K562 (cell line): Measurements from ENCODE around the gene TSPOAP1. TPM values are rescaled to one million over a fixed set of nuclear protein-coding genes. Genes with fewer than 3 reads are reported as not detected.
A peak's percentile ranks its signal among the peaks of the same experiment; 100 is the strongest.

Source experiments
- CBFA2T2 ChIP-seq: fragments of 450-650 bp; conservative IDR thresholded peaks from 2 replicates; pipeline ENCODE4 v1.6.1; 2017; ENCODE audit warnings: mild to moderate bottlenecking
- FOXK2 ChIP-seq, 2 experiments: fragments of 450-650 bp; IDR thresholded peaks in 1 of 2; conservative IDR thresholded peaks in 1 of 2; 2 replicates each; pipeline ENCODE4 v1.6.1; 2016; ENCODE audit warnings: low read depth in 2 of 2, mild to moderate bottlenecking in 1 of 2
- HOXB6 ChIP-seq: fragments of 250-450 bp; sonication (Bioruptor Pico); IDR thresholded peaks from 2 replicates; pipeline ENCODE4 v1.5.1; 2022; ENCODE audit warnings: mild to moderate bottlenecking, borderline replicate concordance
- ILK ChIP-seq: fragments of 450-650 bp; IDR thresholded peaks from 2 replicates; pipeline ENCODE4 v1.6.1; 2016; ENCODE audit warnings: missing genetic modification characterization, low read depth, mild to moderate bottlenecking, missing compliant biosample characterization, moderate library complexity, borderline replicate concordance
- IRF2 ChIP-seq: sonication (generic); formaldehyde crosslinking; IDR thresholded peaks from 2 replicates; pipeline ENCODE4 v1.8.1; 2022; ENCODE audit warnings: mild to moderate bottlenecking, missing genetic modification reagents
- LARP7 ChIP-seq: fragments of 450-650 bp; IDR thresholded peaks from 2 replicates; pipeline ENCODE4 v1.6.1; 2016
- PHF8 ChIP-seq: fragments of 200-600 bp; sonication (generic); IDR thresholded peaks from 2 replicates; pipeline ENCODE4 v1.6.1; 2012; ENCODE audit warnings: mixed run types, mild to moderate bottlenecking, inconsistent platforms, low read length, moderate library complexity, borderline replicate concordance
- RAD21 ChIP-seq, 2 experiments: fragments of 250-450 bp in 1 of 2; fragments of 450-650 bp in 1 of 2; sonication (Bioruptor Pico) in 1 of 2; formaldehyde crosslinking in 1 of 2; IDR thresholded peaks in 1 of 2; conservative IDR thresholded peaks in 1 of 2; 2 replicates each; pipeline versions ENCODE4 v1.4.0 to v1.8.0; 2020 to 2022; ENCODE audit warnings: mild to moderate bottlenecking in 2 of 2, moderate library complexity in 1 of 2
- RBM22 ChIP-seq: fragments of 200-400 bp; formaldehyde crosslinking; IDR thresholded peaks from 2 replicates; pipeline ENCODE4 v1.6.1; 2018; ENCODE audit warnings: low read length, low read depth; ENCODE audit not compliant: poor library complexity, severe bottlenecking
- RUNX1 ChIP-seq: sonication (generic); IDR thresholded peaks from 2 replicates; pipeline ENCODE4 v1.6.1; 2016; ENCODE audit warnings: antibody characterized with exemption, low read depth
- SMAD3 ChIP-seq: fragments of 450-650 bp; formaldehyde crosslinking; conservative IDR thresholded peaks from 2 replicates; pipeline ENCODE4 v1.4.0; 2020; ENCODE audit warnings: mild to moderate bottlenecking
- SMC3 ChIP-seq: conservative IDR thresholded peaks from 2 replicates; pipeline ENCODE4 v1.6.1; 2011; ENCODE audit warnings: low read depth, low read length, improper control_type of control experiment; ENCODE audit not compliant: insufficient read depth
- STAT5A ChIP-seq: IDR thresholded peaks from 2 replicates; pipeline ENCODE4 v1.6.1; 2012; ENCODE audit warnings: low read length, inconsistent platforms, borderline replicate concordance
- WHSC1 ChIP-seq: IDR thresholded peaks from one replicate; pipeline ENCODE4 v1.6.1; 2012; ENCODE audit warnings: low read length, control low read depth, inconsistent platforms
- ZNF354B ChIP-seq: fragments of 250-450 bp; sonication (Bioruptor Pico); IDR thresholded peaks from 2 replicates; pipeline ENCODE4 v1.4.0; 2020
- ZNF551 ChIP-seq: fragments of 250-450 bp; sonication (Bioruptor Pico); IDR thresholded peaks from 2 replicates; pipeline ENCODE4 v1.5.0; 2021; ENCODE audit warnings: mild to moderate bottlenecking, moderate library complexity
- polyA plus RNA-seq, 8 experiments: library from polyadenylated mRNA; depleted of rRNA in 4 of 8; stranded (reverse) in 5 of 8; unstranded in 3 of 8; fragments of >200 nt; fragmentation: Nextera tagmentation in 2 of 8; fragmentation: Illumina TruSeq in 1 of 8; extraction: Ambion mirVana in 2 of 8; extraction: Trizol in 1 of 8; gene quantifications; 2 replicates each; pipeline versions ENCODE4 v1.2.1 to v1.2.3, GENCODE V29; 2011 to 2014; ENCODE audit warnings: inconsistent platforms in 1 of 8, missing spikeins in 1 of 8
- total RNA-seq, 7 experiments: library from RNA; depleted of rRNA in 6 of 7; stranded (reverse); fragments of >200 nt in 6 of 7; fragmentation: Illumina TruSeq in 2 of 7; extraction: Trizol in 2 of 7; gene quantifications; 2 replicates each; pipeline versions ENCODE4 v1.2.1 to v1.2.3, GENCODE V29; 2011 to 2021; ENCODE audit warnings: low replicate concordance in 1 of 7
- TF ChIP-seq, protein P1 (sequence below): fragments of 450-650 bp; IDR thresholded peaks from 2 replicates; pipeline ENCODE4 v1.6.1; 2016; ENCODE audit warnings: low read depth
- TF ChIP-seq, protein P2 (sequence below): fragments of 450-650 bp; IDR thresholded peaks from 2 replicates; pipeline ENCODE4 v1.6.1; 2017; ENCODE audit warnings: antibody characterized with exemption

Gene TSPOAP1
- total and polyA plus RNA-seq, 9 of the 15 experiments (the other 6 are each of a cell fraction or from before 2014, with no cell fraction given) = 0.87 to 3.9 (median 1.8) TPM; not detected in 2

DNA sequence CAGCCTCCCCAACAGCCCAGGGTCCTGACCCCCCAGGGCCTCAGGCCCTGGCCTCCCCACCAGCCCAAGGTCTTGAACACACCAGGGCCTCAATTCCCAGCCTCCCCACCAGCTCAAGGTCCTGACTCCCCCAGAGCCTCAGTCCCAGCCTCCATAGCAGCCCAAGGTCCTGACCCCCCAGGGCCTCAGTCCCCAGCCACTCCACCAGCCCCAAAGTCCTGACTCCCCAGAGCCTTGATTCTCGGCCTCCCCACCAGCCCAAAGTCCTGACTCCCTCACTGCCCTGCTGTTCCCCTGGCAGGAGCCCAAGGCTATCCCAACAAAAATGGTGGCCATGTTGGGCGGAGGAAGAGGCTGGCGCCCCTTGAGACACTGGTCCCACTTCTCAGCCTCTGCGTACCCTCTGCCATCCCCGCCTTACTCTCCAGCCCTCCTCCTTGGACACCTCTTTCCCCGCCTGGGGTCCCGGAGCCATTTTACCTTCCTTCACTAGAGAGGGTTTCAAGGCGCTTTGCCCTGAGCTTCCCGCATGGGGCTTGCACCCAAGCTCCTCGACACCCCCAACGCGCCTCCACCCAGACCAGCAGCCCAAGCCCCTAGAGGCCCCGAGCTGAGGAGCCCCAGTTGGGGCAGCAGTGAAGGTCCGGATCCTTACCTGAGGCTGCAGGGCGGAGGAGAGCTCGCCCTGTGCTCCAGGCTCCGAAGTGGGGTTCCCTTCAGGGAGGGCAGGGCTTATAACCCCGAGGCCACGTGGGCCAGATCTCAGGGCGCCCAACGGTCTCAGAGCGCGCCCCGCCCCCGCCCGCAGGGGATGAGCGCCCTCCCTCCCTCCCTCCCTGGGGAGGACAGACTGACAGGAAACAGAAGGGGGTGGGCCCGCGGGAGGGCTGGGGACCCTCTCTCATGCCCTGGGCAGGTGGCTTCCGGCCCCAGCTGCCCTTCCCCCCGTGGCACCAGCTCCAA, 3.5 kb upstream of the TSPOAP1 start (continued):
- TF ChIP-seq, protein P1, sequence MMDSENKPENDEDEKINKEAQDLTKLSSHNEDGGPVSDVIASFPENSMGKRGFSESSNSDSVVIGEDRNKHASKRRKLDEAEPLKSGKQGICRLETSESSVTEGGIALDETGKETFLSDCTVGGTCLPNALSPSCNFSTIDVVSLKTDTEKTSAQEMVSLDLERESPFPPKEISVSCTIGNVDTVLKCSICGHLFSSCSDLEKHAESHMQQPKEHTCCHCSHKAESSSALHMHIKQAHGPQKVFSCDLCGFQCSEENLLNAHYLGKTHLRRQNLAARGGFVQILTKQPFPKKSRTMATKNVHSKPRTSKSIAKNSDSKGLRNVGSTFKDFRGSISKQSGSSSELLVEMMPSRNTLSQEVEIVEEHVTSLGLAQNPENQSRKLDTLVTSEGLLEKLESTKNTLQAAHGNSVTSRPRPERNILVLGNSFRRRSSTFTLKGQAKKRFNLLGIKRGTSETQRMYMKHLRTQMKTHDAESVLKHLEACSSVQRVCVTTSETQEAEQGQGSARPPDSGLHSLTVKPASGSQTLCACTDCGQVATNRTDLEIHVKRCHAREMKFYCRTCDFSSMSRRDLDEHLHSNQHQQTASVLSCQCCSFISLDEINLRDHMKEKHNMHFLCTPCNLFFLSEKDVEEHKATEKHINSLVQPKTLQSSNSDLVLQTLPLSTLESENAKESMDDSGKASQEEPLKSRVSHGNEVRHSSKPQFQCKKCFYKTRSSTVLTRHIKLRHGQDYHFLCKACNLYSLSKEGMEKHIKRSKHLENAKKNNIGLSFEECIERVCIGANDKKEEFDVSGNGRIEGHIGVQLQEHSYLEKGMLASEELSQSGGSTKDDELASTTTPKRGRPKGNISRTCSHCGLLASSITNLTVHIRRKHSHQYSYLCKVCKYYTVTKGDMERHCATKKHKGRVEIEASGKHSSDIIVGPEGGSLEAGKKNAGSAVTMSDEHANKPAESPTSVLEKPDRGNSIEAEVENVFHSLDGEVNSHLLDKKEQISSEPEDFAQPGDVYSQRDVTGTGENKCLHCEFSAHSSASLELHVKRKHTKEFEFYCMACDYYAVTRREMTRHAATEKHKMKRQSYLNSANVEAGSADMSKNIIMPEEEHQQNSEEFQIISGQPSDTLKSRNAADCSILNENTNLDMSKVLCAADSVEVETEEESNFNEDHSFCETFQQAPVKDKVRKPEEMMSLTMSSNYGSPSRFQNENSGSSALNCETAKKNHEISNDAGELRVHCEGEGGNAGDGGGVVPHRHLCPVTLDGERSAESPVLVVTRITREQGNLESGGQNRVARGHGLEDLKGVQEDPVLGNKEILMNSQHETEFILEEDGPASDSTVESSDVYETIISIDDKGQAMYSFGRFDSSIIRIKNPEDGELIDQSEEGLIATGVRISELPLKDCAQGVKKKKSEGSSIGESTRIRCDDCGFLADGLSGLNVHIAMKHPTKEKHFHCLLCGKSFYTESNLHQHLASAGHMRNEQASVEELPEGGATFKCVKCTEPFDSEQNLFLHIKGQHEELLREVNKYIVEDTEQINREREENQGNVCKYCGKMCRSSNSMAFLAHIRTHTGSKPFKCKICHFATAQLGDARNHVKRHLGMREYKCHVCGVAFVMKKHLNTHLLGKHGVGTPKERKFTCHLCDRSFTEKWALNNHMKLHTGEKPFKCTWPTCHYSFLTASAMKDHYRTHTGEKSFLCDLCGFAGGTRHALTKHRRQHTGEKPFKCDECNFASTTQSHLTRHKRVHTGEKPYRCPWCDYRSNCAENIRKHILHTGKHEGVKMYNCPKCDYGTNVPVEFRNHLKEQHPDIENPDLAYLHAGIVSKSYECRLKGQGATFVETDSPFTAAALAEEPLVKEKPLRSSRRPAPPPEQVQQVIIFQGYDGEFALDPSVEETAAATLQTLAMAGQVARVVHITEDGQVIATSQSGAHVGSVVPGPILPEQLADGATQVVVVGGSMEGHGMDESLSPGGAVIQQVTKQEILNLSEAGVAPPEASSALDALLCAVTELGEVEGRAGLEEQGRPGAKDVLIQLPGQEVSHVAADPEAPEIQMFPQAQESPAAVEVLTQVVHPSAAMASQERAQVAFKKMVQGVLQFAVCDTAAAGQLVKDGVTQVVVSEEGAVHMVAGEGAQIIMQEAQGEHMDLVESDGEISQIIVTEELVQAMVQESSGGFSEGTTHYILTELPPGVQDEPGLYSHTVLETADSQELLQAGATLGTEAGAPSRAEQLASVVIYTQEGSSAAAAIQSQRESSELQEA = no peak
- TF ChIP-seq, protein P2, sequence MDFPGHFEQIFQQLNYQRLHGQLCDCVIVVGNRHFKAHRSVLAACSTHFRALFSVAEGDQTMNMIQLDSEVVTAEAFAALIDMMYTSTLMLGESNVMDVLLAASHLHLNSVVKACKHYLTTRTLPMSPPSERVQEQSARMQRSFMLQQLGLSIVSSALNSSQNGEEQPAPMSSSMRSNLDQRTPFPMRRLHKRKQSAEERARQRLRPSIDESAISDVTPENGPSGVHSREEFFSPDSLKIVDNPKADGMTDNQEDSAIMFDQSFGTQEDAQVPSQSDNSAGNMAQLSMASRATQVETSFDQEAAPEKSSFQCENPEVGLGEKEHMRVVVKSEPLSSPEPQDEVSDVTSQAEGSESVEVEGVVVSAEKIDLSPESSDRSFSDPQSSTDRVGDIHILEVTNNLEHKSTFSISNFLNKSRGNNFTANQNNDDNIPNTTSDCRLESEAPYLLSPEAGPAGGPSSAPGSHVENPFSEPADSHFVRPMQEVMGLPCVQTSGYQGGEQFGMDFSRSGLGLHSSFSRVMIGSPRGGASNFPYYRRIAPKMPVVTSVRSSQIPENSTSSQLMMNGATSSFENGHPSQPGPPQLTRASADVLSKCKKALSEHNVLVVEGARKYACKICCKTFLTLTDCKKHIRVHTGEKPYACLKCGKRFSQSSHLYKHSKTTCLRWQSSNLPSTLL = no peak
- TF ChIP-seq ZNF354B (CRISPR knock-in tag) (no peak), RBM22 (peak; percentile 99), SMC3 (peak; percentile 39; the same call in 1 of the 2 replicates), STAT5A (no peak), SMAD3 (CRISPR knock-in tag) (no peak), RUNX1 (no peak), ZNF551 (no peak), LARP7 (peak; percentile 52; the same call in 1 of the 2 replicates), HOXB6 (no peak), FOXK2 (conservative IDR thresholded peaks at IDR 0.05 in 1 of 2, IDR thresholded peaks at IDR 0.05 in 1 of 2; ENCODE audit: low read depth in 2 of 2) (0 out of 4 replicates have a peak, but pooled peaks of 1 of the 2 experiments have one; percentile 18), PHF8 (peak; percentile 88), CBFA2T2 (peak; percentile 59), RAD21 (CRISPR knock-in tag; conservative IDR thresholded peaks at IDR 0.05 in 1 of 2, IDR thresholded peaks at IDR 0.05 in 1 of 2) (peak in 1 of 2 experiments; percentile 28; a peak in 2 of 4 replicates), WHSC1 (no peak), ILK (tag) (no peak), IRF2 (no peak)
